Skeletal muscle cell (primary cell): ENCODE results near the gene SH3PXD2A.
A peak's percentile ranks its signal among the peaks of the same experiment; 100 is the strongest.
"Not testable (repeated sequence)": the region's sequence is repeated elsewhere in the genome, so short reads cannot be mapped to it uniquely, and the experiment has no call there.

Source experiments
- DNase-seq: peaks from one replicate; pipeline ENCODE4 v3.0.0-alpha.2; 2010; ENCODE audit warnings: low read depth
- H3K4me3 ChIP-seq: 2 replicates; pipeline ENCODE4 v1.5.1; 2011; ENCODE audit warnings: low read depth, mild to moderate bottlenecking, control low read depth, low read length, moderate library complexity

The SH3PXD2A gene

GRCh38 chr10:103780242-103781149 lies 74.9 kb downstream of the SH3PXD2A start:
- no peak for DNase-seq
- H3K4me3 ChIP-seq, result no peak overlapping the region

- no peak overlapping the region for H3K4me3 ChIP-seq
- no peak for DNase-seq
These were observed 76.8 kb downstream of the SH3PXD2A start for GRCh38 chr10:103778358-103779139.

GRCh38 chr10:103776878-103777591 lies 78.3 kb downstream of the SH3PXD2A start:
- no peak overlapping the region for H3K4me3 ChIP-seq
- DNase-seq, result no peak

- DNase-seq, result no peak
- no peak overlapping the region for H3K4me3 ChIP-seq
These were observed 79.6 kb downstream of the SH3PXD2A start for GRCh38 chr10:103775776-103776175.

- H3K4me3 ChIP-seq, result peak overlapping the region; percentile 25
- not testable (repeated sequence) for DNase-seq
These were observed 82.5 kb downstream of the SH3PXD2A start for GRCh38 chr10:103772846-103773245.

- H3K4me3 ChIP-seq, result peak overlapping the region; percentile 34
- DNase-seq, result peak; percentile 87
These were observed 83.1 kb downstream of the SH3PXD2A start for GRCh38 chr10:103772096-103772845.

- no peak overlapping the region for H3K4me3 ChIP-seq
- no peak for DNase-seq
These were observed 85.2 kb downstream of the SH3PXD2A start for GRCh38 chr10:103770139-103770538.

- no peak overlapping the region for H3K4me3 ChIP-seq
- no peak for DNase-seq
These were observed 86.2 kb downstream of the SH3PXD2A start for GRCh38 chr10:103769176-103769575.

- no peak for DNase-seq
- H3K4me3 ChIP-seq, result no peak overlapping the region
These were observed 87.0 kb downstream of the SH3PXD2A start for GRCh38 chr10:103768345-103768744.

- no peak for DNase-seq
- H3K4me3 ChIP-seq, result no peak overlapping the region
These were observed 87.6 kb downstream of the SH3PXD2A start for GRCh38 chr10:103767756-103768155.

- no peak overlapping the region for H3K4me3 ChIP-seq
- no peak for DNase-seq
These were observed 88.4 kb downstream of the SH3PXD2A start for GRCh38 chr10:103766751-103767505.

GRCh38 chr10:103765981-103766380 lies 89.4 kb downstream of the SH3PXD2A start:
- H3K4me3 ChIP-seq, result no peak overlapping the region
- DNase-seq, result no peak

GRCh38 chr10:103765168-103765567 lies 90.2 kb downstream of the SH3PXD2A start:
- DNase-seq, result peak; percentile 41
- no peak overlapping the region for H3K4me3 ChIP-seq

- H3K4me3 ChIP-seq, result no peak overlapping the region
- DNase-seq, result no peak
These were observed 90.9 kb downstream of the SH3PXD2A start for GRCh38 chr10:103764296-103765088.

GRCh38 chr10:103763374-103764202 lies 91.8 kb downstream of the SH3PXD2A start:
- DNase-seq, result no peak
- H3K4me3 ChIP-seq, result no peak overlapping the region

GRCh38 chr10:103762916-103763315 lies 92.5 kb downstream of the SH3PXD2A start:
- no peak for DNase-seq
- H3K4me3 ChIP-seq, result no peak overlapping the region

GRCh38 chr10:103762162-103762561 lies 93.2 kb downstream of the SH3PXD2A start:
- H3K4me3 ChIP-seq, result no peak overlapping the region
- no peak for DNase-seq
